ENCODE results near the gene ZBTB7B.

- TF ChIP-seq CTCF (conservative IDR thresholded peaks at IDR 0.05) (no peak), EZH2 (IDR thresholded peaks at IDR 0.05; ENCODE audit: low read depth) (no peak)
These were observed 29.9 kb upstream of the ZBTB7B start for GRCh38 chr1:154972517-154973343.

Measured in PC-9 (cell line).